ENCODE results near the gene SPAG9. TPM values are rescaled to one million over a fixed set of nuclear protein-coding genes. Genes with fewer than 3 reads are reported as not detected.
A peak's percentile ranks its signal among the peaks of the same experiment; 100 is the strongest.

Gene SPAG9
- total and polyA plus RNA-seq, 2 of the 8 experiments (the other 6 are each of a cell fraction or from before 2014, with no cell fraction given), result 9.8 to 63.8 TPM

- H3K4me2 ChIP-seq (ENCODE audit: insufficient read depth in 1 of 2, low read depth in 2 of 2, low read length in 2 of 2), result peak overlapping the region in 1 of 2 experiments; percentile 52; a peak in 2 of 4 replicates
- ChIA-PET CTCF (ENCODE audit: partially characterized antibody) (interaction anchor here (0.6 to 21.7 kb wide), 36 partner anchors 10 to 319 kb away, joined by 3 to 735 read pairs (median 4); partner anchors contain the start of gene TOB1), POLR2A (ENCODE audit: partially characterized antibody) (interaction anchor here (0.9 to 21.0 kb wide), 5 partner anchors 19 to 231 kb away, joined by 3 to 308 read pairs (median 4); partner anchors contain the start of genes LUC7L3 and TOB1)
- no peaks in the 10 kb centered on the region for H3K79me2 ChIP-seq (ENCODE audit: control insufficient read depth in 1 of 2, insufficient read depth in 2 of 2, low read length in 2 of 2)
- no peak overlapping the region for H2AK5ac ChIP-seq (ENCODE audit: low read depth, low read length)
- H4K20me1 ChIP-seq (replicated peaks in 1 of 2; ENCODE audit: control insufficient read depth in 1 of 2, insufficient read depth in 2 of 2, low read length in 2 of 2), result no peaks in the 10 kb centered on the region
- H4K8ac ChIP-seq (ENCODE audit: extremely low read depth, insufficient read depth, low read length), result 0 out of 2 replicates have a peak overlapping the region, but pooled peaks have one; percentile 83
- FAIRE-seq (peak; percentile 24), DNase-seq (ENCODE audit: low read depth in 1 of 2, low spot score in 2 of 2) (peak in 1 of 2 experiments; percentile 86)
- H2AFZ ChIP-seq (ENCODE audit: low read length), result 0 out of 2 replicates have a peak overlapping the region, but pooled peaks have one; percentile 16
- peak overlapping the region; percentile 97; the same call in 1 of the 2 replicates for H2BK12ac ChIP-seq (ENCODE audit: low read depth, low read length)
- WGBS, 2 experiments (ENCODE audit: extremely low coverage in 1 of 2, insufficient coverage in 1 of 2, insufficient read length in 1 of 2, insufficient replicate concordance in 2 of 2, low coverage in 1 of 2, low lambda C conversion rate in 2 of 2, missing lambda C conversion rate in 1 of 2), result 35% methylated on average over 26 of the region's 26 CpGs; no CpG with 5 or more reads in 1 of the 2 experiments
- no peak overlapping the region for H3K14ac ChIP-seq (ENCODE audit: insufficient read length)
- H2BK20ac ChIP-seq (ENCODE audit: low read length), result peak overlapping the region; percentile 93
- no peak overlapping the region; the same call in 1 of the 2 replicates for H3K27ac ChIP-seq (ENCODE audit: low read depth, low read length)
- peak overlapping the region; percentile 2 for H4K5ac ChIP-seq (ENCODE audit: insufficient read length, low read depth, low read length)
- H4K91ac ChIP-seq (replicated peaks; ENCODE audit: insufficient read length, low read length), result peak overlapping the region; percentile 93
- no peaks in the 10 kb centered on the region for H3K27me3 ChIP-seq (replicated peaks in 1 of 4; ENCODE audit: control insufficient read depth in 3 of 4, extremely low read depth in 1 of 4, insufficient read depth in 3 of 4, low read length in 3 of 4)
- H2BK120ac ChIP-seq (replicated peaks; ENCODE audit: low read depth, low read length), result peak overlapping the region; percentile 96
- H3K9ac ChIP-seq (replicated peaks in 1 of 4; ENCODE audit: extremely low read depth in 1 of 4, low read depth in 3 of 4, low read length in 3 of 4), result no peak overlapping the region
- peaks cover 3 to 32% (median 23%) of the 10 kb centered on the region in 4 experiments for H3K4me1 ChIP-seq (replicated peaks in 1 of 4; ENCODE audit: control insufficient read depth in 3 of 4, insufficient read depth in 4 of 4, low read length in 3 of 4)
- no peaks in the 10 kb centered on the region for H3K79me1 ChIP-seq (ENCODE audit: low read depth, low read length)
- no peaks in the 10 kb centered on the region for H3K9me3 ChIP-seq (ENCODE audit: insufficient read depth in 2 of 2, low read depth in 1 of 2, low read length in 1 of 2)
- peak overlapping the region; percentile 65; the same call in 1 of the 2 replicates for H2BK15ac ChIP-seq (ENCODE audit: low read length)
- peak overlapping the region; percentile 36 for H3K4ac ChIP-seq (replicated peaks; ENCODE audit: insufficient read length, low read depth, low read length)
- H3K4me3 ChIP-seq (ENCODE audit: extremely low read depth in 1 of 4, insufficient read depth in 2 of 4, low read depth in 3 of 4, low read length in 4 of 4), result no peak overlapping the region; a peak in 1 of 8 replicates
- no peaks in the 10 kb centered on the region for H3K23me2 ChIP-seq (ENCODE audit: low read depth, low read length)
- H3K36me3 ChIP-seq (ENCODE audit: control insufficient read depth in 2 of 4, insufficient read depth in 4 of 4, low read length in 3 of 4), result no peaks in the 10 kb centered on the region
- peak overlapping the region; percentile 59 for H3K56ac ChIP-seq (replicated peaks; ENCODE audit: insufficient read length, low read depth, low read length)
- H2BK5ac ChIP-seq (ENCODE audit: low read depth, low read length), result peak overlapping the region; percentile 92; the same call in 1 of the 2 replicates
- no peak overlapping the region for H3K23ac ChIP-seq (ENCODE audit: insufficient read length)
- H3K18ac ChIP-seq (ENCODE audit: extremely low read depth, low read length), result peak overlapping the region; percentile 83
- TF ChIP-seq, protein P1, sequence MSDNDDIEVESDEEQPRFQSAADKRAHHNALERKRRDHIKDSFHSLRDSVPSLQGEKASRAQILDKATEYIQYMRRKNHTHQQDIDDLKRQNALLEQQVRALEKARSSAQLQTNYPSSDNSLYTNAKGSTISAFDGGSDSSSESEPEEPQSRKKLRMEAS (IDR thresholded peaks at IDR 0.05), result peak; percentile 5; the same call in 1 of the 2 replicates
Observed at GRCh38 chr17:50949989-50950877, 170.4 kb downstream of the SPAG9 start.

Measured in H1 (cell line).